Natural killer cell (primary cell): ENCODE measurements around the gene GON7. TPM values are rescaled to one million over a fixed set of nuclear protein-coding genes. Genes with fewer than 3 reads are reported as not detected.

Source experiments
- ATAC-seq, 3 donors: fragments of 150-1000 bp in 2 of 3; fragments of 200-7000 bp in 1 of 3; cut with Tn5 transposase; 1 replicate in 1 of 3; 2 replicates in 2 of 3; pipeline ENCODE4 v1.10.0; 2021; ENCODE audit warnings: mild to moderate bottlenecking in 2 of 3, moderate library complexity in 2 of 3
- DNase-seq, 2 donors: peaks; one replicate each; pipeline versions ENCODE4 v3.0.0 to v3.0.0-alpha.2; 2013 to 2021; ENCODE audit warnings: mixed read lengths in 1 of 2
- H3K27ac ChIP-seq: one replicate; pipeline ENCODE4 v1.5.1; 2013; ENCODE audit warnings: mild to moderate bottlenecking, low read length
- H3K27me3 ChIP-seq: one replicate; pipeline ENCODE4 v1.6.1; 2013; ENCODE audit warnings: low read length; ENCODE audit not compliant: control insufficient read depth, insufficient read depth
- H3K36me3 ChIP-seq: one replicate; pipeline ENCODE4 v1.6.1; 2013; ENCODE audit warnings: low read length; ENCODE audit not compliant: control insufficient read depth, insufficient read depth
- H3K4me1 ChIP-seq: one replicate; pipeline ENCODE4 v1.6.1; 2013; ENCODE audit warnings: low read length; ENCODE audit not compliant: control insufficient read depth, insufficient read depth
- H3K4me3 ChIP-seq: one replicate; pipeline ENCODE4 v1.5.1; 2013; ENCODE audit warnings: low read length
- H3K9me3 ChIP-seq: one replicate; pipeline ENCODE4 v1.6.1; 2013; ENCODE audit warnings: low read length; ENCODE audit not compliant: control insufficient read depth, insufficient read depth
- H3K27ac Mint-ChIP-seq, 2 donors: one replicate each; pipeline ENCODE4 v1.8.0; 2022; ENCODE audit warnings: mild to moderate bottlenecking in 2 of 2, mixed read lengths in 2 of 2, moderate library complexity in 1 of 2
- H3K27me3 Mint-ChIP-seq, 2 donors: one replicate each; pipeline ENCODE4 v1.8.0; 2022; ENCODE audit warnings: low read depth in 2 of 2, mixed read lengths in 2 of 2
- H3K36me3 Mint-ChIP-seq: one replicate; pipeline ENCODE4 v1.8.0; 2022; ENCODE audit warnings: mixed read lengths
- H3K4me1 Mint-ChIP-seq, 2 donors: one replicate each; pipeline ENCODE4 v1.8.0; 2022; ENCODE audit warnings: mixed read lengths in 2 of 2
- H3K4me3 Mint-ChIP-seq: one replicate; pipeline ENCODE4 v1.8.0; 2022; ENCODE audit warnings: mild to moderate bottlenecking, moderate library complexity, mixed read lengths
- H3K9me3 Mint-ChIP-seq, 2 donors: one replicate each; pipeline ENCODE4 v1.8.0; 2022; ENCODE audit warnings: mixed read lengths in 2 of 2
- CTCF ChIP-seq: fragments of 200-600 bp; IDR thresholded peaks from one replicate; pipeline ENCODE4 v1.8.0; 2022; ENCODE audit warnings: antibody characterized with exemption
- WGBS: methylation state at CpG from one replicate; pipeline ENCODE4 v1.1.7; 2013; ENCODE audit warnings: missing lambda C conversion rate; ENCODE audit not compliant: insufficient coverage; 5-methylcytosine and 5-hydroxymethylcytosine counted together
- intact Hi-C: fragments of 100-400 bp; cut with micrococcal nuclease; formaldehyde crosslinking; loops from one replicate; pipeline ENCODE4 v1.14.2; 2022
- total RNA-seq, 4 donors: library from RNA; stranded (reverse); fragments of 120-200 nt in 1 of 4; gene quantifications; one replicate each; pipeline versions ENCODE4 v1.2.3 to v1.2.4, GENCODE V29; 2013 to 2022

GON7 gene, protein sequence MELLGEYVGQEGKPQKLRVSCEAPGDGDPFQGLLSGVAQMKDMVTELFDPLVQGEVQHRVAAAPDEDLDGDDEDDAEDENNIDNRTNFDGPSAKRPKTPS
- total RNA-seq = 1 to 10 TPM; 3.2 to 6.6 (median 5.2) TPM
- total RNA-seq (2013) = 16.1 TPM

GRCh38 chr14:93206793-93207467 is at the start of gene GON7, which contains the start of gene UBR7:
Gene GON7 (minus strand): TSS chr14:93207065. CDS start chr14:93207037, 28 bp downstream.
Gene UBR7 (plus strand): TSS chr14:93207256. CDS start chr14:93207292, 36 bp downstream.
- H3K4me3 Mint-ChIP-seq = peak within 1 kb of the TSS; percentile 96
- no peaks in the 10 kb centered on the region for H3K9me3 Mint-ChIP-seq
- no peaks in the 10 kb centered on the region for H3K27me3 Mint-ChIP-seq
- Histone ChIP-seq H3K9me3 (no peaks in the 10 kb centered on the region), H3K4me3 (peak within 1 kb of the TSS; percentile 86), H3K27ac (peak within 1 kb of the TSS; percentile 69), H3K4me1 (peaks cover 20% of the 10 kb centered on the region), H3K27me3 (no peaks in the 10 kb centered on the region), H3K36me3 (peaks cover 7% of the 10 kb centered on the region)
- WGBS = under 1% methylated on average over 65 of the region's 65 CpGs
- peak; percentile 79 to 95 for DNase-seq
- intact Hi-C loops = loop anchor here (1.0 kb wide), 1 partner anchor 22 kb away; the partner anchor contains the start of gene LYSET
- peak; percentile 11 for TF ChIP-seq CTCF
- ATAC-seq = peak; percentile 95 to 98 (median 96)
- no peaks in the 10 kb centered on the region for H3K36me3 Mint-ChIP-seq
- peak within 1 kb of the TSS; percentile 92 to 93 for H3K27ac Mint-ChIP-seq
- peaks cover 27 to 43% of the 10 kb centered on the region in 2 donors for H3K4me1 Mint-ChIP-seq

- Mint-ChIP-seq H3K27me3 (no peaks in the 10 kb centered on the region), H3K4me1 (peaks cover 0 to 5% of the 10 kb centered on the region in 2 donors), H3K27ac (no peak overlapping the region), H3K9me3 (no peaks in the 10 kb centered on the region), H3K36me3 (peaks cover 10% of the 10 kb centered on the region), H3K4me3 (no peak overlapping the region)
- Histone ChIP-seq H3K27me3 (no peaks in the 10 kb centered on the region), H3K36me3 (peaks cover 62% of the 10 kb centered on the region), H3K27ac (no peak overlapping the region), H3K9me3 (no peaks in the 10 kb centered on the region), H3K4me3 (no peak overlapping the region), H3K4me1 (no peaks in the 10 kb centered on the region)
- ATAC-seq = no peak
- TF ChIP-seq CTCF = no peak
- intact Hi-C loops = no loop called here
- WGBS = 98% methylated on average over 7 of the region's 7 CpGs
- DNase-seq = no peak
Measured at GRCh38 chr14:93249128-93249831, 42.4 kb upstream of the GON7 start.

- Histone ChIP-seq H3K36me3 (peaks cover 72% of the 10 kb centered on the region), H3K9me3 (no peaks in the 10 kb centered on the region), H3K27me3 (no peaks in the 10 kb centered on the region), H3K4me3 (no peak overlapping the region), H3K4me1 (no peaks in the 10 kb centered on the region), H3K27ac (no peak overlapping the region)
- TF ChIP-seq CTCF = no peak
- DNase-seq (no peak), ATAC-seq (no peak)
- peaks cover 0 to 5% of the 10 kb centered on the region in 2 donors for H3K4me1 Mint-ChIP-seq
- intact Hi-C loops = no loop called here
- H3K4me3 Mint-ChIP-seq = no peak overlapping the region
- H3K9me3 Mint-ChIP-seq = no peaks in the 10 kb centered on the region
- H3K27me3 Mint-ChIP-seq = no peaks in the 10 kb centered on the region
- H3K36me3 Mint-ChIP-seq = peaks cover 15% of the 10 kb centered on the region
- no peak overlapping the region for H3K27ac Mint-ChIP-seq
Measured at GRCh38 chr14:93246534-93246933, 39.7 kb upstream of the GON7 start.
